Articular chondrocyte of knee joint (primary cell): ENCODE measurements around the gene FOXN3. TPM values are rescaled to one million over a fixed set of nuclear protein-coding genes. Genes with fewer than 3 reads are reported as not detected.

Source experiments
- total RNA-seq: library from RNA; depleted of rRNA; stranded (reverse); fragments of >200 nt; gene quantifications from 2 replicates; pipeline ENCODE4 v1.2.3, GENCODE V29; 2012

FOXN3 gene
- total RNA-seq = 50.9 and 59.7 TPM in 2 replicates

GRCh38 chr14:89417091-89417464, at the start of gene FOXN3:
TSS of gene FOXN3 (minus strand) at chr14:89417233. CDS start at chr14:89412476, 4,757 bp downstream.

